NOMO-1 treated with dmso at 0.1 percent for 144 hours (cell line): ENCODE results near the gene PLCH2.
"Not testable (repeated sequence)": the region's sequence is repeated elsewhere in the genome, so short reads cannot be mapped to it uniquely, and the experiment has no call there.

Experiments used
- DNase-seq: peaks from one replicate; lab custom pipeline; 2025; ENCODE audit not compliant: unreplicated experiment; lab: John Stamatoyannopoulos, UW

PLCH2 gene

DNA sequence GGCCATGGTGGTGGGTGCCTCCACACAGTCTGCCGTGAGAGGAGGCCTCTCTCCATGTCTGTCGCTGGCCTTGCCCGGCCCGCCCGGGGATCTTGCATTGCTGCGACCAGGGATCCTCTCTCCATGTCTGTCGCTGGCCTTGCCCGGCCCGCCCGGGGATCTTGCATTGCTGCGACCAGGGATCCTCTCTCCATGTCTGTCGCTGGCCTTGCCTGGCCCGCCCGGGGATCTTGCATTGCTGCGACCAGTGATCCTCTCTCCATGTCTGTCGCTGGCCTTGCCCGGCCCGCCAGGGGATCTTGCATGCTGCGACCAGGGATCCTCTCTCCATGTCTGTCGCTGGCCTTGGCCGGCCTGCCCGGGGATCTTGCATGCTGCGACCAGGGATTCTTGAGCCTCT, 35.7 kb upstream of the PLCH2 start:
- DNase-seq: not testable (repeated sequence)

GRCh38 chr1:2441746-2442145, 34.3 kb upstream of the PLCH2 start:
- DNase-seq: no peak

GRCh38 chr1:2442661-2443060, 33.4 kb upstream of the PLCH2 start:
- DNase-seq: no peak

- no peak for DNase-seq
These were observed 32.6 kb upstream of the PLCH2 start for GRCh38 chr1:2443277-2444137.

GRCh38 chr1:2444138-2444591, 31.9 kb upstream of the PLCH2 start:
- DNase-seq: no peak

DNA sequence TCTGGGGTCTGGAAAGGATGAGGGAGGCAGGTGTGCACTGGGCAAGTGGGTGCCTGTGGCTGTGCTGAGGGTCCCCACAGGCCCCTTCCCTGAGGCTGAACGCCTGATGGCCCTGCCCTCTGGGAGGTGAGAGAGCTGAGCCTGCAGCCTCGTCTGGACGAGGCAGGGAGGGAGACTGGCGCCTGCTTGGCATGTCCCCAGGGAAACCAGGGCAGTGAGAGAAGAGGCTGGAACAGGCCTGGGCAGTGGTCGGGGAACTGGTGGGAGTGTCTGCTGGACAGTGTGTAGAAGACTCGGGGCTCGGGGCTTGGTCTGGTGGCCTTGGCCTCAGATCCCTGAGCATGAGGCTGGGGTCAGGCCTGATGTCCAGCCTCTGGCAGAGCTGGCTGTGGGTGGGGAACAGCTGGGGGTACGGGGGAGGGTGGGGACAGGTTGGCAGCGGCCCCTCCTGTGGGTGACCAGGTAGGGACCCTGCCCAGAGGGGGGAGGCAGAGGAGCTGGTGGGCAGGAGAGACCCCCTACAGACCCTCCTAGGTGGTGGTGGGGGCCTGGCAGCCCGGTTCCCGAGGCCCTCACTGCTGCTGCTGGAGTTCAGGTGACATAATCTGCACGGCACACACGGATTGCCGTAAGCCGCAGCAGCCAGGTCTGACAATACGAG, 30.8 kb upstream of the PLCH2 start:
- DNase-seq: no peak

GRCh38 chr1:2445823-2446215, 30.3 kb upstream of the PLCH2 start:
- DNase-seq: no peak

GRCh38 chr1:2446394-2446793, 29.7 kb upstream of the PLCH2 start:
- DNase-seq: no peak

DNA sequence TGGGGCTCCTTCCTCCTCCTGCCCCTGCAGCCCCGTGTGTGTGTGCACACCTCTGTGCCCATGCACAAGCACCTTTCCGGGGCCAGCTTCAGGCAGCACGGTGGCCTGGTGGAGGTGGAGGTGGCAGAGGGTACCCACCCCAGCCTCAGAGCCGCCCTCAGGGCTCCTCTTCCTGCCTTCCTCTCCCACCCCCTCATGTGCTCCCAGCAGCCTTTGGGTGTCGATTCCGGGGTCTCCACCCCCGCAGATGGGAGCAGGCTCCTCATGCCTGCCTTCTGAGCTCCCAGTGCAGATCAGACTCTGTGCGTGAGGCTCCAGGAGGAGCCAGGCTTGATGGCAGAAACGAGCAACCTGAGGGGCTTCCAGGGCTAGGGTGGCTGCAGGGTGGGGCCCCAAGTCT, 29.2 kb upstream of the PLCH2 start:
- DNase-seq: no peak

- DNase-seq: no peak
These were observed 28.6 kb upstream of the PLCH2 start for GRCh38 chr1:2447276-2448097.

DNA sequence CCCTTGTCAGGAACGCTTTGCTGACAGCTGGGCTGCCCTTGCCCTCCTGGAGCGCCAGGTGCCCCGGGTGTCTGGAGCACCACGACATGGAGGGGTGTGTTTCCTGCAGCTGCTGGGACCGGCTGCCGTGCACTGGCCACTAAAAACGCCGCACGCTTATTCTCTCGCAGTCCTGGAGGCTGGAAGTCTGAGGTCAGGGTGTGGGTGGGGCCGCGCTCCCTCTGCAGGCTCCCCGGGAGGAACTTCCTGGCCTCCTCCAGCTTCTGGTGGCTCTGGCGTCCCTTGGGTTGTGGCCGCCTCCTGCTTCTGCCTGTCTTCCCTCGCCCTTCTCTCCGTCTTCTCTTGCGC, 28.0 kb upstream of the PLCH2 start:
- no peak for DNase-seq

DNA sequence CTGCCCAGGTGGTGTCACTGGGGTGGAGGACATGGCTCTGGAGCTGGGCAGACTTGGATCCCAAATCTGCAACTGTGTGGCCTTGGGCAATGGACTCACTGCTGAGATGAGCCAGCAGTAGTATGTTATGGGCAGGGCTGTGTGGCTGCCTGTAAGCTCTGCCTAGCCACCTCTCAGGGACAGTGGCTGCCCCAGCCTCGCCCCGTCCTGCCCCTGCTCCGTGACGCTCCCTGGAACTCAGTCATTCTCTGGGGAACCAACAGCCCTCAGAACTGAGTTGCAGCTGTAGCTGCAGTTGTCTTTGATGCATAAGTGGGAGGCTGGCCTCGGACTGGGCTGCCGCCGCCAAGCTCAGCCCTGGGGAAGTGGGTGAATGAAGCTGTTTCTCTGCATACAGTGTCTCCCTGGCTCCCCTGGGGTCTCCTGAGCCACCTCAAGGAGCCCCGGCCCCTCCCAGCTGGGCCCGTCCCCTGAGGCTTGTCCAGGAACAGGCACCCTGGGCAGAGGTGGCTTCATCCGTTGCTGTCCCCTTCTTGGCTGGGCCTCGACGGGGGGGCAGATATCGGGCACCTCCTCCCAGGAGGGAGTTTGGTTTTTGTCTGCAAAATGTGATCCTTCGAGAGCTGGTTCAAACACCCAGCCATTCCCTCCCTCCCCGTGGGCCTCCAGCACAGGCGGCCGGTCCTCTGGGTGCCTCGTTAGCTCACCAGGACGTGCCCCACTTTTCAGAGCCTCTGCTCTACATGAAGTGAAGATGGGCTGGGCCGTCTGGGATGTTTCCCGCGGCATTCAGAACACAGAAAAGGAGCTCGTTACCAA, 26.2 kb upstream of the PLCH2 start:
- DNase-seq: no peak

DNA sequence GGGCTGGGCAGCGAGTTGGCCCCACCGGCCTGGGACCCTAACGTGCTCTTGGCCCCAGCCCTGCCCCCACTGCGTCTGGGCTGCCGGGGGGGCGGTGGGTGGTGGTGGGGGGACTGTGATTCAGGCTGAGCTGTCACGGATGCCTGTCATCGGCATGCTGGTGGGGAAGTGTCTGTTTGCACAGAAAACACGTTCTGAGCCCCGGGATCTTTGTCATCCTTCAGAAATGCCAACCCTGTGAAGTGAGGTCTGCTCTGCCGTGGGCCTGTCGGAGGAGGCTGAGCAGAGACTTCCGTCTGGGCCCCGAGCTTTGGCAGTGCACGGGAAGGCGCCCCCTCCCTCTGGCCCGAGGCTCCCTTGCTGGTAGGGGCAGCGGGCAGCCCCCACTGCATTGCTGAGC, 24.3 kb upstream of the PLCH2 start:
- DNase-seq: no peak

- DNase-seq: no peak
These were observed 23.7 kb upstream of the PLCH2 start for GRCh38 chr1:2452201-2452931.

DNA sequence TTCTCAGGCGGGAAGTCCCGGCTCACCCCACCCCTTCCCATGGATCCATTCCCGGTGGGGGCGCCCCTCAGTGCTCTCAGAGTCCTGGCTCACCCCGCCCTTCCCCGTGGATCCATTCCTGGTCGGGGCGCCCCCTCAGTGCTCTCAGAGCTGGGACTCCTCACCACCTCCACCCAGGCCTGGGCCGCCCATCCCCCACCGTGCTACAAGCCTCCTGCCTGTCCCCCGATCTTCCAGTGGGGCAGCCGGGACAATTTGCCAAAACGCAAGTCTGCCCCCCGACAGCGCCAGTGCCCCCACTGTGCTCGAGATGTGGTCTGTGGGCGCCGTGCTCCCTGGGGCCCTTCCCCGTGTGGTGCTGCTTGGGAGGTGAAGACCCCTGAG, 23.2 kb upstream of the PLCH2 start:
- DNase-seq: no peak

- no peak for DNase-seq
These were observed 21.9 kb upstream of the PLCH2 start for GRCh38 chr1:2454227-2454626.

DNA sequence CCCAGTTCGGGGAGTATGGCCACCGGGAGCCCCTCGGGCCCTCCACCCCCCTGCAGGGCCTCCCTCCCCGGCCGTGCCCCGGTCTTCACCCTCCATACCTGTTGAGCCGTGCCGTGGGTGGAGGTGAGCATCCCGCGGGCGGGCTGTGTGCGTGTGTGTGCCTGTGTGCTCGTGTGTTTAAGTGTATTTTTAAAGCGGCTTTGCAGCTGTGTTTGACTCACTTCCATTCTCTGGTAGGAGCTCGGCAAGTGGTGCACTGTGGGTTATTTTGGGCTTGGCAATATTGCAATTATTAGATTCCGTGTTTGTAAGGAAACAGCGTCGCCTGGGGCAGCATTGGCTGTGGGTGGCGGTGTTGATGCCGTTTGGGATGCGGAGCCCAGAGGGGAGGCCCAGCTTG, 20.3 kb upstream of the PLCH2 start:
- DNase-seq: no peak

DNA sequence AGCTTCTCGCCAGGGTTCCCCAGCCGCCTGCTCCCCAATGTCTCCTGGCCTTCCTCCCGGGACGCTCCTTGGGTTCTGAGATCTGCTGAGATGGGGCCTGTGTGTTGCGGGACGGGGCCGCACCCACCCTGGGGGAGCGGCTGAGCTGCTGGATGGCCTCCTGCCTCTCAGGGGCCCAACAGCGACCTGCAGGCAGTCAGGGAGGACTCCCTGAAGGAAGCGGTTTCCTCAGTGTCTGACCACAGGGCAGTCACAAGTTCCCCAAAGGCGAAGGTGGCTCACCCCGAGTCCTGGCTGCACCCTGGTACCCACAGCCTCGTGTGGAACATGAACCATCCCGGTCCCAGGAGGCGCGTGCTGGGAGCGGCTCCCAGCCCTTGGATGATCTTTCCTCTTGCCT, 18.6 kb upstream of the PLCH2 start:
- DNase-seq: no peak

DNA sequence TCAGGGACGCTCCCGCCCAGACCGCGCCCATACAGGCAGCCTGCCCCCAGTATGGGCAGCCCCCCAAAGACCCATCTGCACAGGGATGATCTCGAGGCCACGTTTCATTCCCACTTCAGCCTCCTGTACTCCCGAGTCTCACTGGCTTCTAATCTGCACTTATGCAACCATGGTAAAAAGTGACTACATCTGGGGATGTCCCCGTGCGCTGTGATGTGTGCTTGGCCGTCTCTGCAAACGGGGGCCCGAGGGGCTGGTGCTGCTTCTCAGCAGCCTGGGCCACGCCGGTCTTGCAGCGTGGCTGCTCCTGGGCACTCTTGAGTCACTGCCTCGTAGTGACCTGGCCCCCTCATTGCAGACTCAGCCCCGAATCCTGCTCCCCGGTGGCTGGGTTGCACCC, 17.4 kb upstream of the PLCH2 start:
- DNase-seq: no peak

GRCh38 chr1:2459102-2459753, 16.9 kb upstream of the PLCH2 start:
- not testable (repeated sequence) for DNase-seq
